ENCODE results near the gene EXOC3L4. TPM values are rescaled to one million over a fixed set of nuclear protein-coding genes. Genes with fewer than 3 reads are reported as not detected.
A peak's percentile ranks its signal among the peaks of the same experiment; 100 is the strongest.
"Not testable (repeated sequence)": the region's sequence is repeated elsewhere in the genome, so short reads cannot be mapped to it uniquely, and the experiment has no call there.

Gene EXOC3L4
- total and polyA plus RNA-seq, 2 donors (not counting 1 experiment from before 2014, with no cell fraction given), result not detected

GRCh38 chr14:103113774-103114173 is 19.2 kb downstream of the EXOC3L4 start:
- Histone ChIP-seq H3K79me2 (ENCODE audit: control insufficient read depth, insufficient read depth, low read length) (no peaks in the 10 kb centered on the region), H3K4me3 (ENCODE audit: control extremely low read depth in 1 of 5, extremely low read depth in 1 of 5, insufficient read depth in 1 of 5, low read depth in 2 of 5, low read length in 4 of 5) (no peak overlapping the region), H3K9ac (ENCODE audit: low read length) (no peak overlapping the region), H3K4me2 (replicated peaks; ENCODE audit: low read depth, low read length, poor library complexity, severe bottlenecking) (no peak overlapping the region), H2AFZ (ENCODE audit: insufficient read depth, low read depth, low read length, poor library complexity, severe bottlenecking) (no peak overlapping the region), H3K36me3 (replicated peaks in 1 of 2; ENCODE audit: control extremely low read depth in 1 of 2, control insufficient read depth in 1 of 2, extremely low read depth in 1 of 2, insufficient read depth in 2 of 2, low read length in 1 of 2) (no peaks in the 10 kb centered on the region), H3K4me1 (ENCODE audit: control insufficient read depth in 2 of 2, insufficient read depth in 2 of 2, low read length in 2 of 2) (peaks cover 8 to 18% of the 10 kb centered on the region in 2 donors), H3K27me3 (replicated peaks in 1 of 4; ENCODE audit: control extremely low read depth in 1 of 4, control insufficient read depth in 3 of 4, insufficient read depth in 4 of 4, low read length in 3 of 4) (peaks cover 0 to 5% (median 0%) of the 10 kb centered on the region in 4 experiments), H3K9me3 (ENCODE audit: control extremely low read depth in 1 of 3, control insufficient read depth in 2 of 3, insufficient read depth in 1 of 3, low read length in 2 of 3) (no peaks in the 10 kb centered on the region), H3K27ac (ENCODE audit: low read length in 2 of 2) (no peak overlapping the region), H4K20me1 (ENCODE audit: control insufficient read depth, insufficient read depth, low read length, poor library complexity, severe bottlenecking) (no peaks in the 10 kb centered on the region)
- Mint-ChIP-seq H3K9me3 (ENCODE audit: insufficient read depth) (no peaks in the 10 kb centered on the region), H3K4me3 (no peak overlapping the region), H3K27ac (no peak overlapping the region), H3K4me1 (peaks cover 26% of the 10 kb centered on the region), H3K27me3 (peaks cover 4% of the 10 kb centered on the region)
- POLR2A ChIA-PET, result no interaction called here
- intact Hi-C loops (cut with micrococcal nuclease), result no loop called here
- no peak for TF ChIP-seq EZH2 (IDR thresholded peaks at IDR 0.05; ENCODE audit: borderline replicate concordance, insufficient read depth, low read depth, low read length, poor library complexity, severe bottlenecking)
- no peak for TF ChIP-seq CTCF (IDR thresholded peaks at IDR 0.05)
- 66% methylated on average over 12 of the region's 13 CpGs for WGBS (ENCODE audit: insufficient coverage)
- ATAC-seq (ENCODE audit: low read depth) (no peak), DNase-seq (no peak)
- CTCF ChIA-PET, result interaction anchor here (3.5 kb wide), 1 partner anchor 8 kb away, joined by 22 read pairs; no protein-coding TSS in a partner anchor

- H3K36me3 ChIP-seq (replicated peaks in 1 of 2; ENCODE audit: control extremely low read depth in 1 of 2, control insufficient read depth in 1 of 2, extremely low read depth in 1 of 2, insufficient read depth in 2 of 2, low read length in 1 of 2); H3K27ac ChIP-seq (ENCODE audit: low read length in 2 of 2); H3K9me3 ChIP-seq (ENCODE audit: control extremely low read depth in 1 of 3, control insufficient read depth in 2 of 3, insufficient read depth in 1 of 3, low read length in 2 of 3); H3K9ac ChIP-seq (ENCODE audit: low read length); H4K20me1 ChIP-seq (ENCODE audit: control insufficient read depth, insufficient read depth, low read length, poor library complexity, severe bottlenecking); intact Hi-C loops (cut with micrococcal nuclease); ATAC-seq (ENCODE audit: low read depth); H3K27me3 Mint-ChIP-seq; H3K9me3 Mint-ChIP-seq (ENCODE audit: insufficient read depth); H3K79me2 ChIP-seq (ENCODE audit: control insufficient read depth, insufficient read depth, low read length); POLR2A ChIA-PET; H3K27me3 ChIP-seq (replicated peaks in 1 of 4; ENCODE audit: control extremely low read depth in 1 of 4, control insufficient read depth in 3 of 4, insufficient read depth in 4 of 4, low read length in 3 of 4): not testable (repeated sequence)
- peak; percentile 26 for DNase-seq
- Mint-ChIP-seq H3K27ac (peak overlapping the region; percentile 43), H3K4me3 (peak overlapping the region; percentile 78), H3K4me1 (peaks cover 26% of the 10 kb centered on the region)
- peaks cover 8 to 18% of the 10 kb centered on the region in 2 donors for H3K4me1 ChIP-seq (ENCODE audit: control insufficient read depth in 2 of 2, insufficient read depth in 2 of 2, low read length in 2 of 2)
- 52% methylated on average over 12 of the region's 12 CpGs for WGBS (ENCODE audit: insufficient coverage)
- H2AFZ ChIP-seq (ENCODE audit: insufficient read depth, low read depth, low read length, poor library complexity, severe bottlenecking), result peak overlapping the region; percentile 72
- H3K4me3 ChIP-seq (ENCODE audit: control extremely low read depth in 1 of 5, extremely low read depth in 1 of 5, insufficient read depth in 1 of 5, low read depth in 2 of 5, low read length in 4 of 5), result peak overlapping the region in 1 of 5 experiments; percentile 14
- CTCF ChIA-PET, result interaction anchor here (3.5 kb wide), 1 partner anchor 10 kb away, joined by 22 read pairs; no protein-coding TSS in a partner anchor
- peak overlapping the region; percentile 33 for H3K4me2 ChIP-seq (replicated peaks; ENCODE audit: low read depth, low read length, poor library complexity, severe bottlenecking)
Measured at GRCh38 chr14:103115086-103115679, 20.7 kb downstream of the EXOC3L4 start.

All from B cell (primary cell).